IMR-90 (cell line): ENCODE results near the gene FMOD. TPM values are rescaled to one million over a fixed set of nuclear protein-coding genes. Genes with fewer than 3 reads are reported as not detected.

Experiments used
- ATAC-seq: fragments of 200-7000 bp; cut with Tn5 transposase; 2 replicates; pipeline ENCODE4 v1.9.1; 2020; ENCODE audit warnings: low read depth, mild to moderate bottlenecking, moderate library complexity
- BruUV-seq: library from RNA; stranded (reverse); fragments of 400-500 nt; replicated peaks from 2 replicates; lab custom pipeline; 2021; lab: Mats Ljungman, UMichigan
- CTCF ChIA-PET: fragments of 300-600 bp; formaldehyde crosslinking; extraction: SDS; loops from one replicate; lab custom pipeline; 2021; ENCODE audit warnings: antibody characterized with exemption; lab: Yijun Ruan, JAX
- POLR2A ChIA-PET: fragments of 300-600 bp; sonication (Branson Sonifier 250); formaldehyde crosslinking; loops from one replicate; lab custom pipeline; 2022; ENCODE audit warnings: antibody characterized with exemption; ENCODE audit not compliant: unreplicated experiment; lab: Charles Lee
- DNase-seq: peaks from one replicate; pipeline ENCODE4 v3.0.0; 2013
- H2AFZ ChIP-seq: replicated peaks from 2 replicates; pipeline ENCODE3; 2013; ENCODE audit warnings: low read length, mild to moderate bottlenecking; ENCODE audit not compliant: poor library complexity
- H2AK5ac ChIP-seq: 2 replicates; pipeline ENCODE4 v1.6.1; 2013; ENCODE audit warnings: low read depth, low read length, inconsistent platforms
- H2AK9ac ChIP-seq: replicated peaks from 2 replicates; pipeline ENCODE3; 2013; ENCODE audit warnings: mild to moderate bottlenecking, low read depth, low read length, moderate library complexity; ENCODE audit not compliant: poor library complexity
- H2BK120ac ChIP-seq: 2 replicates; pipeline ENCODE4 v1.6.1; 2013; ENCODE audit warnings: low read depth, low read length, inconsistent platforms
- H2BK15ac ChIP-seq: 3 replicates; pipeline ENCODE4 v1.6.1; 2013; ENCODE audit warnings: low read depth, low read length, inconsistent platforms
- H2BK20ac ChIP-seq: 2 replicates; pipeline ENCODE4 v1.6.1; 2013; ENCODE audit warnings: low read depth, mild to moderate bottlenecking, inconsistent platforms, low read length, moderate library complexity
- H2BK5ac ChIP-seq: 2 replicates; pipeline ENCODE4 v1.6.1; 2013; ENCODE audit warnings: mild to moderate bottlenecking, low read depth, low read length, inconsistent platforms; ENCODE audit not compliant: poor library complexity, severe bottlenecking
- H3K14ac ChIP-seq: replicated peaks from 2 replicates; pipeline ENCODE4 v1.6.1; 2013; ENCODE audit warnings: low read depth, low read length, inconsistent platforms
- H3K18ac ChIP-seq: 2 replicates; pipeline ENCODE4 v1.6.1; 2013; ENCODE audit warnings: low read depth, low read length, control low read depth
- H3K23ac ChIP-seq: 2 replicates; pipeline ENCODE4 v1.6.1; 2013; ENCODE audit warnings: low read depth, low read length, inconsistent platforms
- H3K27ac ChIP-seq: 2 replicates; pipeline ENCODE4 v1.5.1; 2013; ENCODE audit warnings: mild to moderate bottlenecking, control low read depth, low read length; ENCODE audit not compliant: insufficient read depth
- H3K27me3 ChIP-seq: 2 replicates; pipeline ENCODE4 v1.6.1; 2013; ENCODE audit warnings: low read length; ENCODE audit not compliant: control insufficient read depth, insufficient read depth
- H3K36me3 ChIP-seq: 2 replicates; pipeline ENCODE4 v1.6.1; 2013; ENCODE audit warnings: low read length, mixed read lengths; ENCODE audit not compliant: control insufficient read depth, insufficient read depth
- H3K4ac ChIP-seq: 2 replicates; pipeline ENCODE4 v1.6.1; 2013; ENCODE audit warnings: low read depth, low read length, inconsistent platforms
- H3K4me1 ChIP-seq: 2 replicates; pipeline ENCODE4 v1.6.1; 2013; ENCODE audit warnings: low read length, mixed read lengths; ENCODE audit not compliant: control insufficient read depth, insufficient read depth
- H3K4me2 ChIP-seq: 2 replicates; pipeline ENCODE4 v1.6.1; 2013; ENCODE audit warnings: low read depth, mild to moderate bottlenecking, control low read depth, low read length, moderate library complexity
- H3K4me3 ChIP-seq: 2 replicates; pipeline ENCODE4 v1.5.1; 2013; ENCODE audit warnings: low read depth, mild to moderate bottlenecking, control low read depth, low read length, moderate library complexity; ENCODE audit not compliant: insufficient read depth
- H3K56ac ChIP-seq: 2 replicates; pipeline ENCODE4 v1.6.1; 2013; ENCODE audit warnings: low read length, inconsistent platforms; ENCODE audit not compliant: insufficient read depth; ENCODE audit errors: extremely low read depth
- H3K79me1 ChIP-seq, 2 experiments: 2 replicates each; pipeline ENCODE4 v1.6.1; 2013; ENCODE audit warnings: low read length in 2 of 2, inconsistent platforms in 1 of 2, low read depth in 1 of 2
- H3K9ac ChIP-seq: 2 replicates; pipeline ENCODE4 v1.6.1; 2013; ENCODE audit warnings: low read depth, low read length, control low read depth
- H3K9me1 ChIP-seq: 2 replicates; pipeline ENCODE4 v1.6.1; 2013; ENCODE audit warnings: low read length, inconsistent platforms; ENCODE audit not compliant: insufficient read depth
- H3K9me3 ChIP-seq: 2 replicates; pipeline ENCODE4 v1.6.1; 2013; ENCODE audit warnings: low read length; ENCODE audit not compliant: control insufficient read depth, insufficient read depth
- H4K20me1 ChIP-seq: 2 replicates; pipeline ENCODE4 v1.6.1; 2013; ENCODE audit warnings: low read length, inconsistent platforms; ENCODE audit not compliant: insufficient read depth
- H4K5ac ChIP-seq: 2 replicates; pipeline ENCODE4 v1.6.1; 2013; ENCODE audit warnings: mild to moderate bottlenecking, low read depth, low read length, control low read depth
- H4K8ac ChIP-seq, 2 experiments: 2 replicates each; pipeline ENCODE4 v1.6.1; 2013; ENCODE audit warnings: low read depth in 2 of 2, low read length in 2 of 2, control low read depth in 1 of 2, inconsistent platforms in 1 of 2
- H4K91ac ChIP-seq: 2 replicates; pipeline ENCODE4 v1.6.1; 2013; ENCODE audit warnings: low read depth, low read length, inconsistent platforms; ENCODE audit not compliant: insufficient read depth
- POLR2A ChIP-seq: IDR thresholded peaks from 2 replicates; pipeline ENCODE4 v1.6.1; 2012; ENCODE audit warnings: mild to moderate bottlenecking, low read depth, low read length
- SMC3 ChIP-seq: fragments of 150-350 bp; IDR thresholded peaks from 2 replicates; pipeline ENCODE4 v1.6.1; 2016; ENCODE audit warnings: low read depth, mild to moderate bottlenecking, antibody characterized with exemption, low read length, moderate library complexity
- WGBS, 2 experiments: methylation state at CpG; one replicate each; pipeline versions ENCODE4 v1.1.5 to v1.1.7; 2013; ENCODE audit warnings: missing lambda C conversion rate in 2 of 2; ENCODE audit not compliant: insufficient read length in 1 of 2; ENCODE audit errors: extremely low coverage in 2 of 2; 5-methylcytosine and 5-hydroxymethylcytosine counted together
- dilution Hi-C: fragments of 300-500 bp; cut with HindIII; formaldehyde crosslinking; loops from one replicate; pipeline ENCODE4 v1.14.3; 2018; ENCODE audit warnings: low sequenced_read_pairs; ENCODE audit not compliant: unreplicated experiment
- in situ Hi-C: fragments of 300-500 bp; cut with MboI; formaldehyde crosslinking; loops from 3 replicates; pipeline ENCODE4 v1.14.3; 2019; ENCODE audit warnings: low sequenced_read_pairs, inconsistent platforms, mixed read lengths
- intact Hi-C: fragments of 100-400 bp; cut with micrococcal nuclease; formaldehyde crosslinking; loops from 2 replicates; pipeline ENCODE4 v1.10.0; 2022
- polyA plus RNA-seq, 3 experiments: library from polyadenylated mRNA; depleted of rRNA; stranded (reverse); fragments of >200 nt; gene quantifications; 2 replicates each; pipeline ENCODE4 v1.2.3, GENCODE V29; 2012; ENCODE audit warnings: low replicate concordance in 1 of 3
- total RNA-seq: library from RNA; depleted of rRNA; stranded (reverse); fragments of >200 nt; gene quantifications from 2 replicates; pipeline ENCODE4 v1.2.3, GENCODE V29; 2012

Gene FMOD
- total and polyA plus RNA-seq, 2 of the 4 experiments (the other 2 are of a cell fraction) = 0.18 to 2.7 TPM

GRCh38 chr1:203308923-203309331 lies 42.0 kb downstream of the FMOD start:
- POLR2A ChIA-PET = no interaction called here
- H3K4me2 ChIP-seq = no peak overlapping the region; the same call in 1 of the 2 replicates

More at GRCh38 chr1:203308923-203309331, 42.0 kb downstream of the FMOD start:
- H2BK15ac ChIP-seq = no peak overlapping the region
- H4K20me1 ChIP-seq = peaks cover 32% of the 10 kb centered on the region; the same call in 1 of the 2 replicates
- H3K4ac ChIP-seq = no peak overlapping the region
- dilution Hi-C loops (no loop called here), in situ Hi-C loops (no loop called here), intact Hi-C loops (no loop called here)
- H3K56ac ChIP-seq = no peak overlapping the region
- H3K14ac ChIP-seq = no peak overlapping the region
- no peak overlapping the region for H3K4me3 ChIP-seq
- H4K5ac ChIP-seq = no peak overlapping the region
- H4K8ac ChIP-seq = no peak overlapping the region
- no peaks in the 10 kb centered on the region for H3K9me1 ChIP-seq
- BruUV-seq = no TSS peak
- no peak overlapping the region for H2AFZ ChIP-seq
- H3K18ac ChIP-seq = no peak overlapping the region
- TF ChIP-seq SMC3 = no peak
- TF ChIP-seq POLR2A = peak; percentile 59; the same call in 1 of the 2 replicates
- peaks cover 7% of the 10 kb centered on the region for H3K4me1 ChIP-seq
- H3K36me3 ChIP-seq = peaks cover 14% of the 10 kb centered on the region; the same call in 1 of the 2 replicates
- H4K91ac ChIP-seq = no peak overlapping the region
- no peak overlapping the region for H2BK120ac ChIP-seq
- H2BK20ac ChIP-seq = no peak overlapping the region
- peaks cover 18 to 34% of the 10 kb centered on the region in 2 experiments; a peak in 2 of 4 replicates for H3K79me1 ChIP-seq
- H3K27me3 ChIP-seq = no peaks in the 10 kb centered on the region; the same call in 1 of the 2 replicates
- H3K9me3 ChIP-seq = no peaks in the 10 kb centered on the region
- no peak overlapping the region for H2BK5ac ChIP-seq
- H2AK5ac ChIP-seq = no peak overlapping the region
- CTCF ChIA-PET = interaction anchor here (1.1 kb wide), 1 partner anchor 32 kb away, joined by 3 read pairs; no protein-coding TSS in a partner anchor
- ATAC-seq (no peak), DNase-seq (no peak)
- H2AK9ac ChIP-seq = no peak overlapping the region
- H3K9ac ChIP-seq = no peak overlapping the region
- WGBS, 2 experiments = 33% methylated on average over 1 of the region's 1 CpG; no CpG with 5 or more reads in 1 of the 2 experiments
- H3K23ac ChIP-seq = no peak overlapping the region
- H3K27ac ChIP-seq = no peak overlapping the region
